RWPE1 (cell line): ENCODE data around the gene ANKRD44.

Experiments
- CTCF ChIA-PET: fragments of 350-600 bp; sonication (Branson Sonifier 250); formaldehyde crosslinking; extraction: SDS; loops from one replicate; lab custom pipeline; 2021; lab: Yijun Ruan, JAX
- POLR2A ChIA-PET: fragments of 400-600 bp; formaldehyde crosslinking; extraction: SDS; loops from one replicate; lab custom pipeline; 2020; ENCODE audit warnings: antibody characterized with exemption; ENCODE audit not compliant: low non-redundant PET; lab: Yijun Ruan, JAX
- DNase-seq: peaks from one replicate; pipeline ENCODE4 v3.0.0; 2012; ENCODE audit warnings: low spot score
- H3K27ac ChIP-seq: fragments of 450-650 bp; 2 replicates; pipeline ENCODE4 v1.5.1; 2017
- CTCF ChIP-seq: fragments of 450-650 bp; conservative IDR thresholded peaks from 2 replicates; pipeline ENCODE4 v1.5.1; 2017; ENCODE audit warnings: low read depth, mild to moderate bottlenecking

Gene ANKRD44

DNA sequence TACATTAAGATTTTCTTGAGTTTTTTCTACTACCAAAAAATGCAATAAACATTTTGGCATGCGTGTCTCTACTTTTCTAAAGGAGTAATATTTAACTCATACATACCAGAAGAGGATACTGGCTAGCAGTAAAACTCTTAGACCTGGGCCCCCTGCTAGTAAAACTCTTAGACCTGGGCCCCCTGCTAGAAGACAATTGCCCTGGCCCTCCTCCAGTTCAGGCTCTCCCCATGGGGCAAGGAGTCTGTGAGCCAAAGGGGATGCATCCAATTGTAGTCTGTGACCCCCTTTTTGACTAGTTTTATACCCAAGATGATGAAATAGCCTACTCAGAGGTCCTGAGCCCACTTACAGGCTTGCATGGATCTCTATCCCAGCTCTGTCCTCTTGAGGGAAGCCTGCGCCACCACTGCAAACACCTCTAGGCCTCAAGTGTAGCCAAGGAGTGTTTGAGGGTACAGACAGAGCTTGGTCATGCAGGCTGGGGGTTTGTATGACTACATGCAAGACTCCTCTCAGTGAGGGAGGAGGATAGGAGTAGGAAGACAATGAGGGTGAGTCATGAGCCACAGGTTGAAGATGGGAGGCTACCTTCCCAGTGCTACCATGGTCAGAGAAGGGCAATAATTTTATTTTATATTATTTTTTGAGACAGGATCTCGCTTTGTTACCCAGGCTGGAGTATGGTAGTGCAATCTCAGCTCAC lies 338.9 kb downstream of the ANKRD44 start:
- no peak overlapping the region for H3K27ac ChIP-seq
- no peak for DNase-seq
- ChIA-PET POLR2A (no interaction called here), CTCF (interaction anchor here (0.7 kb wide), 1 partner anchor 62 kb away, joined by 4 read pairs; no protein-coding TSS in a partner anchor)
- no peak for TF ChIP-seq CTCF

- TF ChIP-seq CTCF: no peak
- no peak for DNase-seq
- H3K27ac ChIP-seq: no peak overlapping the region
- POLR2A ChIA-PET: no interaction called here
- CTCF ChIA-PET: no interaction called here
Observed at GRCh38 chr2:196970099-196970498, 340.5 kb downstream of the ANKRD44 start.

DNA sequence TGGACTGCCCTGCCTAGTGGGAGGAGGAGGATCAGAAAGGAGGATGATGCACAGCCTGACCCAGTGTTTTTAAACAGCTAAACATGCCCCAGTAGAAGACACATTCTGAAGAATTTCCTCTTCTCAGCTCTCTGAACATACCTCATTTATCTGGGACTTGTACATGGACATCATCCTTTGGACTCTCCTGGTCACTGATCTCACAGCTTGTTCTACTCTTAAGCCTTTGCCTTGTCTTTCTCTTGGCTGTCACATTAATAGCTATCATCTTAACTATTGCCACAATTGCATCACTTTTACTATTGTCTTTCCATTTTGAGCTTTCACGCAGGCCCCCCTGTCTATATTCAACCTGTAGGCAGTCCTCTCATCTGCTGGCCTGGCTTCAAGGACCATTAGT lies 342.1 kb downstream of the ANKRD44 start:
- ChIA-PET POLR2A (no interaction called here), CTCF (interaction anchor here (0.7 kb wide), 1 partner anchor 43 kb away, joined by 3 read pairs; no protein-coding TSS in a partner anchor)
- DNase-seq: no peak
- no peak overlapping the region for H3K27ac ChIP-seq
- no peak for TF ChIP-seq CTCF

- no peak for DNase-seq
- TF ChIP-seq CTCF: no peak
- POLR2A ChIA-PET: no interaction called here
- H3K27ac ChIP-seq: no peak overlapping the region
- CTCF ChIA-PET: no interaction called here
Observed at GRCh38 chr2:196967775-196968174, 342.8 kb downstream of the ANKRD44 start.

GRCh38 chr2:196967116-196967515 lies 343.5 kb downstream of the ANKRD44 start:
- no peak for TF ChIP-seq CTCF
- POLR2A ChIA-PET: no interaction called here
- CTCF ChIA-PET: no interaction called here
- DNase-seq: no peak
- H3K27ac ChIP-seq: no peak overlapping the region

GRCh38 chr2:196966061-196966460 lies 344.5 kb downstream of the ANKRD44 start:
- no peak overlapping the region for H3K27ac ChIP-seq
- ChIA-PET POLR2A (no interaction called here), CTCF (no interaction called here)
- no peak for TF ChIP-seq CTCF
- no peak for DNase-seq
